HepG2 (cell line): ENCODE data around the gene RGS19. TPM values are rescaled to one million over a fixed set of nuclear protein-coding genes. Genes with fewer than 3 reads are reported as not detected.

Source experiments
- BRCA1 ChIP-seq: sonication (generic); formaldehyde crosslinking; IDR thresholded peaks from 2 replicates; pipeline ENCODE4 v1.4.0; 2020; ENCODE audit warnings: missing genetic modification reagents
- CREB3 ChIP-seq: sonication (generic); formaldehyde crosslinking; IDR thresholded peaks from 2 replicates; pipeline ENCODE4 v1.5.0; 2020; ENCODE audit warnings: missing genetic modification reagents
- CSRNP1 ChIP-seq: sonication (generic); formaldehyde crosslinking; IDR thresholded peaks from 2 replicates; pipeline ENCODE4 v1.8.1; 2023; ENCODE audit warnings: mild to moderate bottlenecking, missing genetic modification reagents
- CSRNP2 ChIP-seq: sonication (generic); formaldehyde crosslinking; conservative IDR thresholded peaks from 2 replicates; pipeline ENCODE4 v1.8.0; 2022; ENCODE audit warnings: low read depth, missing genetic modification reagents
- FOXA1 ChIP-seq, 2 experiments: fragments of 450-650 bp in 1 of 2; sonication (generic) in 1 of 2; formaldehyde crosslinking in 1 of 2; IDR thresholded peaks; 2 replicates each; pipeline versions ENCODE4 v1.4.0 to v1.6.1; 2016 to 2020; ENCODE audit warnings: missing genetic modification reagents in 1 of 2
- GPN1 ChIP-seq: sonication (generic); formaldehyde crosslinking; IDR thresholded peaks from 2 replicates; pipeline ENCODE4 v1.5.1; 2020; ENCODE audit warnings: missing genetic modification reagents, borderline replicate concordance
- MAF1 ChIP-seq: sonication (generic); formaldehyde crosslinking; IDR thresholded peaks from 2 replicates; pipeline ENCODE4 v1.5.0; 2020; ENCODE audit warnings: missing genetic modification reagents, borderline replicate concordance
- MAFG ChIP-seq: sonication (generic); formaldehyde crosslinking; IDR thresholded peaks from 2 replicates; pipeline ENCODE4 v1.5.1; 2020; ENCODE audit warnings: mild to moderate bottlenecking, missing genetic modification reagents
- PAWR ChIP-seq: sonication (generic); formaldehyde crosslinking; IDR thresholded peaks from 2 replicates; pipeline ENCODE4 v1.4.0; 2020; ENCODE audit warnings: missing genetic modification reagents, mild to moderate bottlenecking, borderline replicate concordance
- PHF5A ChIP-seq: IDR thresholded peaks from one replicate; pipeline ENCODE4 v1.6.1; 2018; ENCODE audit warnings: low read depth, missing genetic modification reagents; ENCODE audit not compliant: unreplicated experiment
- POGK ChIP-seq: sonication (generic); formaldehyde crosslinking; conservative IDR thresholded peaks from 2 replicates; pipeline ENCODE4 v1.8.0; 2022; ENCODE audit warnings: mild to moderate bottlenecking, moderate library complexity, missing genetic modification reagents
- SP140L ChIP-seq: sonication (generic); formaldehyde crosslinking; IDR thresholded peaks from 2 replicates; pipeline ENCODE4 v1.4.0; 2020; ENCODE audit warnings: missing genetic modification reagents, borderline replicate concordance
- ZBTB7B ChIP-seq: sonication (generic); formaldehyde crosslinking; IDR thresholded peaks from 2 replicates; pipeline ENCODE4 v1.4.0; 2020; ENCODE audit warnings: missing genetic modification reagents
- ZNF484 ChIP-seq: sonication (generic); formaldehyde crosslinking; IDR thresholded peaks from 2 replicates; pipeline ENCODE4 v1.5.1; 2020; ENCODE audit warnings: mild to moderate bottlenecking, low read depth, missing genetic modification reagents, borderline replicate concordance
- ZNF646 ChIP-seq: sonication (generic); formaldehyde crosslinking; IDR thresholded peaks from 2 replicates; pipeline ENCODE4 v1.9.0; 2021; ENCODE audit warnings: mild to moderate bottlenecking, missing genetic modification reagents
- polyA plus RNA-seq, 8 experiments: library from polyadenylated mRNA; depleted of rRNA in 3 of 8; stranded (reverse) in 7 of 8; unstranded in 1 of 8; fragments of >200 nt; fragmentation: Illumina TruSeq in 4 of 8; extraction: Trizol in 4 of 8; gene quantifications; 2 replicates each; pipeline versions ENCODE4 v1.2.1 to v1.2.3, GENCODE V29; 2011 to 2016; ENCODE audit warnings: low read depth in 4 of 8, missing spikeins in 1 of 8, mixed read lengths in 1 of 8; ENCODE audit not compliant: insufficient read depth in 1 of 8
- total RNA-seq, 5 experiments: library from RNA; depleted of rRNA; stranded (reverse); fragments of >200 nt; fragmentation: Illumina TruSeq; extraction: Trizol; gene quantifications; 2 replicates each; pipeline ENCODE4 v1.2.3, GENCODE V29; 2016; ENCODE audit warnings: low read depth in 1 of 5

RGS19 gene
- total and polyA plus RNA-seq, 2 of the 13 experiments (the other 11 are each of a cell fraction or from before 2014, with no cell fraction given): 10.7 to 11.9 TPM

- TF ChIP-seq ZNF646 (no peak), SP140L (no peak), MAFG (no peak), CSRNP2 (no peak), MAF1 (CRISPR knock-in tag) (no peak), PHF5A (CRISPR knock-in tag) (peak; percentile 47), ZNF484 (CRISPR knock-in tag) (no peak), GPN1 (CRISPR knock-in tag) (peak; percentile 67; the same call in 1 of the 2 replicates), FOXA1 (IDR thresholded peaks at IDR 0.05) (no peak), FOXA1 (CRISPR knock-in tag; IDR thresholded peaks at IDR 0.05) (no peak; the same call in 1 of the 2 replicates), CREB3 (CRISPR knock-in tag) (no peak), POGK (CRISPR knock-in tag) (no peak), BRCA1 (CRISPR knock-in tag) (no peak), ZBTB7B (CRISPR knock-in tag) (peak; percentile 94), CSRNP1 (CRISPR knock-in tag) (no peak), PAWR (CRISPR knock-in tag) (no peak)
These were observed 9.6 kb downstream of the RGS19 start (continued) for GRCh38 chr20:64069614-64070243.
